ENCODE data around the gene ZNF366. TPM values are rescaled to one million over a fixed set of nuclear protein-coding genes. Genes with fewer than 3 reads are reported as not detected.
A peak's percentile ranks its signal among the peaks of the same experiment; 100 is the strongest.

ZNF366 gene
- total RNA-seq, 1 experiment from 2014 or later: not detected

GRCh38 chr5:72509401-72509800, 2.2 kb upstream of the ZNF366 start:
- no TSS peak for BruUV-seq (replicated peaks)
- TF ChIP-seq CTCF (IDR thresholded peaks at IDR 0.05; ENCODE audit: unreplicated experiment): no peak
- DNase-seq (ENCODE audit: unreplicated experiment): no peak
- no peaks in the 10 kb centered on the region for H3K9me3 Mint-ChIP-seq (ENCODE audit: unreplicated experiment)
- H3K4me3 Mint-ChIP-seq (ENCODE audit: unreplicated experiment): no peak overlapping the region
- CTCF ChIA-PET: no interaction called here
- H3K36me3 Mint-ChIP-seq (ENCODE audit: insufficient read depth, unreplicated experiment): no peaks in the 10 kb centered on the region
- peaks cover 19% of the 10 kb centered on the region for H3K4me1 Mint-ChIP-seq (ENCODE audit: insufficient read depth, unreplicated experiment)
- intact Hi-C loops (cut with micrococcal nuclease): no loop called here
- no peaks in the 10 kb centered on the region for H3K27me3 Mint-ChIP-seq (ENCODE audit: insufficient read depth, unreplicated experiment)
- POLR2A ChIA-PET: no interaction called here
- H3K27ac Mint-ChIP-seq (ENCODE audit: low read depth, unreplicated experiment): no peak overlapping the region

GRCh38 chr5:72508241-72509170, 1.3 kb upstream of the ZNF366 start:
- no peak for TF ChIP-seq CTCF (IDR thresholded peaks at IDR 0.05; ENCODE audit: unreplicated experiment)
- DNase-seq (ENCODE audit: unreplicated experiment): no peak
- POLR2A ChIA-PET: interaction anchor here (0.7 to 1.0 kb wide), 3 partner anchors 16 to 125 kb away, joined by 3 to 4 read pairs (median 3); no protein-coding TSS in a partner anchor
- Mint-ChIP-seq H3K27ac (ENCODE audit: low read depth, unreplicated experiment) (peak overlapping the region; percentile 41), H3K9me3 (ENCODE audit: unreplicated experiment) (no peaks in the 10 kb centered on the region), H3K27me3 (ENCODE audit: insufficient read depth, unreplicated experiment) (no peaks in the 10 kb centered on the region), H3K36me3 (ENCODE audit: insufficient read depth, unreplicated experiment) (no peaks in the 10 kb centered on the region), H3K4me1 (ENCODE audit: insufficient read depth, unreplicated experiment) (peaks cover 24% of the 10 kb centered on the region), H3K4me3 (ENCODE audit: unreplicated experiment) (no peak overlapping the region)
- BruUV-seq (replicated peaks): no TSS peak
- intact Hi-C loops (cut with micrococcal nuclease): no loop called here
- CTCF ChIA-PET: no interaction called here

- DNase-seq (ENCODE audit: unreplicated experiment): no peak
- Mint-ChIP-seq H3K4me1 (ENCODE audit: insufficient read depth, unreplicated experiment) (peaks cover 26% of the 10 kb centered on the region), H3K27ac (ENCODE audit: low read depth, unreplicated experiment) (no peak overlapping the region), H3K27me3 (ENCODE audit: insufficient read depth, unreplicated experiment) (no peaks in the 10 kb centered on the region), H3K9me3 (ENCODE audit: unreplicated experiment) (no peaks in the 10 kb centered on the region), H3K36me3 (ENCODE audit: insufficient read depth, unreplicated experiment) (no peaks in the 10 kb centered on the region), H3K4me3 (ENCODE audit: unreplicated experiment) (no peak overlapping the region)
- intact Hi-C loops (cut with micrococcal nuclease): no loop called here
- no TSS peak for BruUV-seq (replicated peaks)
- POLR2A ChIA-PET: interaction anchor here (0.7 to 1.0 kb wide), 3 partner anchors 16 to 124 kb away, joined by 3 to 4 read pairs (median 3); no protein-coding TSS in a partner anchor
- no peak for TF ChIP-seq CTCF (IDR thresholded peaks at IDR 0.05; ENCODE audit: unreplicated experiment)
- CTCF ChIA-PET: no interaction called here
Observed at GRCh38 chr5:72507907-72508238, 663 bp upstream of the ZNF366 start.

GRCh38 chr5:72506158-72506549, 1.1 kb downstream of the ZNF366 start:
- H3K4me3 Mint-ChIP-seq (ENCODE audit: unreplicated experiment): no peak overlapping the region
- H3K27ac Mint-ChIP-seq (ENCODE audit: low read depth, unreplicated experiment): no peak overlapping the region
- ChIA-PET CTCF (interaction anchor here (1.2 to 1.5 kb wide), 3 partner anchors 18 to 150 kb away, joined by 3 to 4 read pairs (median 3); no protein-coding TSS in a partner anchor), POLR2A (no interaction called here)
- DNase-seq (ENCODE audit: unreplicated experiment): no peak
- no peak for TF ChIP-seq CTCF (IDR thresholded peaks at IDR 0.05; ENCODE audit: unreplicated experiment)
- intact Hi-C loops (cut with micrococcal nuclease): no loop called here
- peaks cover 15% of the 10 kb centered on the region for H3K4me1 Mint-ChIP-seq (ENCODE audit: insufficient read depth, unreplicated experiment)
- BruUV-seq (replicated peaks): no TSS peak
- no peaks in the 10 kb centered on the region for H3K36me3 Mint-ChIP-seq (ENCODE audit: insufficient read depth, unreplicated experiment)
- no peaks in the 10 kb centered on the region for H3K9me3 Mint-ChIP-seq (ENCODE audit: unreplicated experiment)
- no peaks in the 10 kb centered on the region for H3K27me3 Mint-ChIP-seq (ENCODE audit: insufficient read depth, unreplicated experiment)
